Upper lobe of right lung (tissue), 1 donor: ENCODE data around the gene SIVA1. TPM values are rescaled to one million over a fixed set of nuclear protein-coding genes. Genes with fewer than 3 reads are reported as not detected.
"Not testable (repeated sequence)": the region's sequence is repeated elsewhere in the genome, so short reads cannot be mapped to it uniquely, and the experiment has no call there.

ENCODE experiments used
- ATAC-seq: fragments of 200-7000 bp; cut with Tn5 transposase; one replicate; pipeline ENCODE4 v1.9.1; 2020; ENCODE audit warnings: mild to moderate bottlenecking, moderate library complexity
- DNase-seq: peaks from one replicate; pipeline ENCODE4 v3.0.0-alpha.2; 2020
- H3K27ac ChIP-seq: fragments of 200-600 bp; one replicate; pipeline ENCODE4 v1.8.0; 2022
- H3K27me3 ChIP-seq: fragments of 200-600 bp; one replicate; pipeline ENCODE4 v1.8.0; 2022; ENCODE audit warnings: mild to moderate bottlenecking
- H3K36me3 ChIP-seq: fragments of 200-600 bp; one replicate; pipeline ENCODE4 v1.8.0; 2022
- H3K4me1 ChIP-seq: fragments of 200-600 bp; one replicate; pipeline ENCODE4 v1.8.0; 2022
- H3K4me3 ChIP-seq: fragments of 200-600 bp; one replicate; pipeline ENCODE4 v1.8.0; 2022; ENCODE audit warnings: mild to moderate bottlenecking
- H3K9me3 ChIP-seq: fragments of 200-600 bp; one replicate; pipeline ENCODE4 v1.8.0; 2022
- intact Hi-C: fragments of 100-400 bp; cut with DNase I; formaldehyde crosslinking; loops from one replicate; pipeline ENCODE4 v1.11.0; 2022
- total RNA-seq: library from RNA; stranded (reverse); fragmentation: NEBNext Ultra II Directional; extraction: Animal tissue kit (Norgen Biotek cat#: 25700); gene quantifications from one replicate; pipeline ENCODE4 v1.2.1, GENCODE V29; 2021
- TF ChIP-seq, protein P1 (sequence below): fragments of 200-600 bp; IDR thresholded peaks from one replicate; pipeline ENCODE4 v1.8.0; 2022; ENCODE audit warnings: antibody characterized with exemption
- donor health status: DM: no; HTN: yes; CAD: no; lungs with severe emphysema.

Gene SIVA1
- total RNA-seq, 1 donor from 2014 or later: 66.1 TPM

DNA sequence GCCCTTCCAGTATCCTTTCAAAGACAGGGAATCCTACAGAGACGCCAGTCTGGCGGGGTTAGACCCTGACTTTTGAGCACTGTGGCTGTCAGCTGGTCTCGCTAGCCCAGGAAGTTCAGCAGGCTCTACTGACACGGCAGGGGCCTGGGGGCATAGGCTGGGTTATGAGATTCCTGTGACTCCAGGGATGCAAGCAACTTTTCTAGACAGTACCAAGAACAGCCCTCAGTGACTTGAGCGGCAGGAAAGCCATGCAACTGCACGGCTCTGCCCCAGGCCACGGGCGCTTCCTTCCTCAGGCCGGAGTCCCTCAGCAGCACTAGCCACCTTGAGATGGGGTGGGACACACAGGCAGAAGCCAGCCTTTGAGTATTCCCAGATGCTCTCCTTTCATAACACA is 5.1 kb upstream of the SIVA1 start:
- intact Hi-C loops: no loop called here
- Histone ChIP-seq H3K4me1 (peaks cover 15% of the 10 kb centered on the region), H3K4me3 (no peak overlapping the region), H3K36me3 (no peaks in the 10 kb centered on the region), H3K27ac (peak overlapping the region; percentile 63), H3K27me3 (no peaks in the 10 kb centered on the region), H3K9me3 (no peaks in the 10 kb centered on the region)
- DNase-seq (no peak), ATAC-seq (no peak)
- TF ChIP-seq, protein P1, sequence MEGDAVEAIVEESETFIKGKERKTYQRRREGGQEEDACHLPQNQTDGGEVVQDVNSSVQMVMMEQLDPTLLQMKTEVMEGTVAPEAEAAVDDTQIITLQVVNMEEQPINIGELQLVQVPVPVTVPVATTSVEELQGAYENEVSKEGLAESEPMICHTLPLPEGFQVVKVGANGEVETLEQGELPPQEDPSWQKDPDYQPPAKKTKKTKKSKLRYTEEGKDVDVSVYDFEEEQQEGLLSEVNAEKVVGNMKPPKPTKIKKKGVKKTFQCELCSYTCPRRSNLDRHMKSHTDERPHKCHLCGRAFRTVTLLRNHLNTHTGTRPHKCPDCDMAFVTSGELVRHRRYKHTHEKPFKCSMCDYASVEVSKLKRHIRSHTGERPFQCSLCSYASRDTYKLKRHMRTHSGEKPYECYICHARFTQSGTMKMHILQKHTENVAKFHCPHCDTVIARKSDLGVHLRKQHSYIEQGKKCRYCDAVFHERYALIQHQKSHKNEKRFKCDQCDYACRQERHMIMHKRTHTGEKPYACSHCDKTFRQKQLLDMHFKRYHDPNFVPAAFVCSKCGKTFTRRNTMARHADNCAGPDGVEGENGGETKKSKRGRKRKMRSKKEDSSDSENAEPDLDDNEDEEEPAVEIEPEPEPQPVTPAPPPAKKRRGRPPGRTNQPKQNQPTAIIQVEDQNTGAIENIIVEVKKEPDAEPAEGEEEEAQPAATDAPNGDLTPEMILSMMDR: no peak

DNA sequence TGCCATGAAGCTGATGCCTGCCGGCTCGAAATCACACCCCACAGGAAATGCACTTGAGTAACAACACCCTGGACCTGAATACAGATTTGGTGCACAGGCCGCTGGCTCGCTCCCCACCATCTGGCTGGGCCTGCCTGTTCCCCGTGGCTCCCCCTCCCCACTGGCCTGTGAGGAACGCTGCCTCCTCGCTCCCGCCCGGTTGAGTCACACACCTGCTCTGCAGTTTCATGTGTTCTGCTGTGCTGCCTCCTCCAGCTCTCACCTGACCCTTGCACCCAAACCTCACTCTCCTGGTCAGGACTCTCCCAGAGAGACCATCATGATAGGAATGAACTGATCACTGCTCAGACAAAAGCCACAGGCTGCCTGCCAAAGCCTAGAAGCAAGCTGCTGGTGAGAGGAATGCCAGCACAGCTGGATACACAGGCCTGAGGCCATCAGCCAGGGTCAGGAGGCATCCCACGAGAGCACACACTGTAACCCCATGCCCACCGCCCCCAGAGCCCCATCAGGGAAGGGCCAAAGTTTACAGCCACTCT is 3.8 kb upstream of the SIVA1 start:
- H3K36me3 ChIP-seq: no peaks in the 10 kb centered on the region
- H3K4me3 ChIP-seq: no peak overlapping the region
- no peak overlapping the region for H3K27ac ChIP-seq
- no peaks in the 10 kb centered on the region for H3K27me3 ChIP-seq
- H3K4me1 ChIP-seq: peaks cover 20% of the 10 kb centered on the region
- TF ChIP-seq, protein P1: no peak
- no peak for DNase-seq
- intact Hi-C loops: no loop called here
- no peak for ATAC-seq
- no peaks in the 10 kb centered on the region for H3K9me3 ChIP-seq

DNA sequence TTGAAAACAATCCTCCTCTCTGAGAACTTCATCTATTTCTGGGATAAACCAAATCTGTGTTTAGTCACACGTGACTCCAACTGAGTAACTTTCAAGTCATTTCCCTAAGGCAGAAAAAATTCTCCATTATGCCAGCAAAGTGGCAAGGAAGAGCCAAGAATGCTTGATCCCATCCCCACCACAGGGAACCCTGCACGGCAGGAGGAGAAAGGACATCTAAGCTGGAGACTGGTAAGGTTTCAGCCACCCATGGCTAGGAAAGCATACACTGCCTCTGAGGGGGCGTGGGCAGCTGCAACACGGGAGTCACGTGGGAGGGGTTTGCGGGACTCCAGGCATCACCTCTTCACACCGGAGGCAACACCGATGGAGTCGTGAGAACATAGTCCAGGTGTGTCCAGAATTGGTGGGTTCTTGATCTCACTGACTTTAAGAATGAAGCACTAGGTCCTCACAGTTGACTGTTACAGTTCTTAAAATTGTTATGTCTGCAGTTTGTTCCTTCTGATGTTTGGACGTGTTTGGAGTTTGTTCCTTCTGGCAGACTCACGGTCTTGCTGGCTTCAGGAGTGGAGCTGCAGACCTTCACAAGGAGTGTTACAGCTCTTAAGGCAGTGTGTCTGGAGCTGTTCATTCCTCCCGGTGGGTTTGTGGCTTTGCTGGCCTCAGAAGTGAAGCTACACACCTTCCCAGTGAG is 2.7 kb upstream of the SIVA1 start:
- H3K36me3 ChIP-seq: no peaks in the 10 kb centered on the region
- ATAC-seq (no peak), DNase-seq (no peak)
- no peak overlapping the region for H3K4me3 ChIP-seq
- intact Hi-C loops: no loop called here
- H3K4me1 ChIP-seq: peaks cover 27% of the 10 kb centered on the region
- H3K9me3 ChIP-seq: no peaks in the 10 kb centered on the region
- no peak overlapping the region for H3K27ac ChIP-seq
- H3K27me3 ChIP-seq: no peaks in the 10 kb centered on the region
- TF ChIP-seq, protein P1: no peak

DNA sequence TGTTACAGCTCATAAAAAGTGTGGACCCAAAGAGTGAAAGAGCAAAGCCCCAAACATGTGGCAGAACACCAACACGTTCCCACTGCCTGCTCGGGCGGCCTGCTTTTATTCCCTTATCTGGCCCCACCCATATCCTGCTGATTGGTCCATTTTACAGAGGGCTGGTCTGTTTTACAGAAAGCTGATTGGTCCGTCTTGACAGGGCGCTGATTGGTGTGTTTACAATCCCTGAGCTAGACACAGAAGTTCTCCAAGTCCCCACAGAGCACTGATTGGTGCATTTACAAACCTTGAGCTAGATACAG is 2.2 kb upstream of the SIVA1 start:
- H3K36me3 ChIP-seq, ATAC-seq, H3K9me3 ChIP-seq, intact Hi-C loops, DNase-seq, H3K27ac ChIP-seq, H3K4me3 ChIP-seq, H3K27me3 ChIP-seq: not testable (repeated sequence)
- peaks cover 27% of the 10 kb centered on the region for H3K4me1 ChIP-seq

DNA sequence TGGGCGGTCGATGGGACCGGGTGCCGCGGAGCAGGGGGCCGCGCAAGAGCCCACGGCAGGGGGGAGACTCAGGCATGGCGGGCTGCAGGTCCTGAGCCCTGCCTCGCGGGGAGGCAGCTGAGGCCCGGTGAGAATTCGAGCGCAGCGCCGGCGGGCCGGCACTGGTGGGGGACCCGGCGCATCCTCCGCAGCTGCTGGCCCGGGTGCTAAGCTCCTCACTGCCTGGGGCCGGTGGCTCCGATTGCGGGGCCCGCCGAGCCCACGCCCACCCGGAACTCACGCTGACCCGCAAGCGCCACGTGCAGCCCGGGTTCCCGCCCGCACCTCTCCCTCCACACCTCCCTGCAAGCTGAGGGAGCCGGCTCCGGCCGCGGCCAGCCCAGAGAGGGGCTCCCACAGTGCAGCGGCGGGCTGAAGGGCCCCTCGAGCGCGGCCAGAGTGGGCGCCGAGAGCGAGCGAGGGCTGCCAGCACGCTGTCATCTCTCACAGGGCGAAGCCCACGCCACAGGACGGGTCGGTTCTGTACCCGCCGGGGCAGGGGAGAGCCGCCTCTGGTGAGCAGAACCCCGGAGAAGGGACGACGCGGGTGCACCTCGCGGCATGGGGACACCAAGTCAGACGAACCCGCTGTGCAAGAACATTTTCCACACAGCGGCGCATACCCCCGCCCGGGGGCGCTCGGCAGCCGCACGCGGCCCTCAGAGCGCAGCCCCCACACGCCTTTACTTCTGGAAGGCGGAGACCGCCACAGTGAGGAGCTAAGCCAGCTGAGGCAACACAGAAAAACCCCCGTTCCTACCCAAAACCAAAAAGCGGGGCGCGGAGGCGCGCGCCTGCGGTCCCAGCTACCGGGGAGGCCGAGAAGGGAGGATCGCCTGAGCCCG is 1.2 kb upstream of the SIVA1 start:
- ATAC-seq (no peak), DNase-seq (no peak)
- TF ChIP-seq, protein P1: no peak
- Histone ChIP-seq H3K9me3 (no peaks in the 10 kb centered on the region), H3K27me3 (no peaks in the 10 kb centered on the region), H3K4me3 (peak overlapping the region; percentile 72), H3K27ac (peak overlapping the region; percentile 84), H3K4me1 (peaks cover 21% of the 10 kb centered on the region), H3K36me3 (peaks cover 14% of the 10 kb centered on the region)
- intact Hi-C loops: no loop called here

DNA sequence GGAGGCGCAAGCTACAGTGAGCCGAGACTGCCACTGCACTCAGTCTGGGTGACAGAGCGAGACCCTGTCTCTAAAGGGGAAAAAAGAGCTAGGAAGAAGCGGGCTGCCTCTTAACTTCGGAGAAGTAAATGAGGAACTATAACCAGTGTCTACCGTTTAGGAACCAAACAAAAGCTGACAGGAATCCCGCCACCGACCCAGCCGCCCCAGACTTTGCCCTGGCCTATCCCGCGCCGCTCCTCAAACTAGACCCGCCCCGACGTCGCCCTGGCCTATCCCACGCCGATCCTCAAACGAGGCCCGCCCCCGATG is 568 bp upstream of the SIVA1 start:
- Histone ChIP-seq H3K36me3 (peaks cover 20% of the 10 kb centered on the region), H3K9me3 (no peaks in the 10 kb centered on the region), H3K27ac (peak overlapping the region; percentile 84), H3K4me3 (peak overlapping the region; percentile 72), H3K4me1 (peaks cover 21% of the 10 kb centered on the region), H3K27me3 (no peaks in the 10 kb centered on the region)
- TF ChIP-seq, protein P1: no peak
- no peak for DNase-seq
- intact Hi-C loops: no loop called here
- no peak for ATAC-seq
